Measurements from ENCODE around the gene ABCB9.

DNA sequence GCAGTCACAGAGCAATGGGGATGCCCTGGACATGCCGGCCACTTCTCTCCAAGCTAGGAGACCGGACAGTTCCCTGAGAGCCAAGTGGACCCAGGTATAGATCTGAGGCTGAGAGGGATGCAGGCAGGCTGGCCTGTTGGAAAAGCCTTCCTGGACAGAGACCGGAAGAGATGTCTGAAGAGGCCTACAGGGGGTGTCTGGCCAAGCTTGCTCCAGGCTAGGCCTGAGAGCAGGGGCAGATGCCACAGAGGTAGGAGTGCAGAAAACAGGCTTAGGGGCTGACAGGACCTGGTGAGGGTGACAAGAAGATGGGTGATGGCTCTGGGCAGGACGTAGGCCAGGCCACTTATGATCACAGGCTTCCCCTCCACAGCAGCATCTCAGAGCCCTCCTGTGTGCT is 44.4 kb upstream of the ABCB9 start:
- TF ChIP-seq, protein P1, sequence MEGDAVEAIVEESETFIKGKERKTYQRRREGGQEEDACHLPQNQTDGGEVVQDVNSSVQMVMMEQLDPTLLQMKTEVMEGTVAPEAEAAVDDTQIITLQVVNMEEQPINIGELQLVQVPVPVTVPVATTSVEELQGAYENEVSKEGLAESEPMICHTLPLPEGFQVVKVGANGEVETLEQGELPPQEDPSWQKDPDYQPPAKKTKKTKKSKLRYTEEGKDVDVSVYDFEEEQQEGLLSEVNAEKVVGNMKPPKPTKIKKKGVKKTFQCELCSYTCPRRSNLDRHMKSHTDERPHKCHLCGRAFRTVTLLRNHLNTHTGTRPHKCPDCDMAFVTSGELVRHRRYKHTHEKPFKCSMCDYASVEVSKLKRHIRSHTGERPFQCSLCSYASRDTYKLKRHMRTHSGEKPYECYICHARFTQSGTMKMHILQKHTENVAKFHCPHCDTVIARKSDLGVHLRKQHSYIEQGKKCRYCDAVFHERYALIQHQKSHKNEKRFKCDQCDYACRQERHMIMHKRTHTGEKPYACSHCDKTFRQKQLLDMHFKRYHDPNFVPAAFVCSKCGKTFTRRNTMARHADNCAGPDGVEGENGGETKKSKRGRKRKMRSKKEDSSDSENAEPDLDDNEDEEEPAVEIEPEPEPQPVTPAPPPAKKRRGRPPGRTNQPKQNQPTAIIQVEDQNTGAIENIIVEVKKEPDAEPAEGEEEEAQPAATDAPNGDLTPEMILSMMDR (IDR thresholded peaks at IDR 0.05): no peak
- TF ChIP-seq ZFX (IDR thresholded peaks at IDR 0.05; ENCODE audit: borderline replicate concordance): no peak
